IMR-90 (cell line): ENCODE measurements around the gene CCR8. TPM values are rescaled to one million over a fixed set of nuclear protein-coding genes. Genes with fewer than 3 reads are reported as not detected.
"Not testable (repeated sequence)": the region's sequence is repeated elsewhere in the genome, so short reads cannot be mapped to it uniquely, and the experiment has no call there.

Experiments
- ATAC-seq: fragments of 200-7000 bp; cut with Tn5 transposase; 2 replicates; pipeline ENCODE4 v1.9.1; 2020; ENCODE audit warnings: low read depth, mild to moderate bottlenecking, moderate library complexity
- BruUV-seq: library from RNA; stranded (reverse); fragments of 400-500 nt; replicated peaks from 2 replicates; lab custom pipeline; 2021; lab: Mats Ljungman, UMichigan
- CTCF ChIA-PET: fragments of 300-600 bp; formaldehyde crosslinking; extraction: SDS; loops from one replicate; lab custom pipeline; 2021; ENCODE audit warnings: antibody characterized with exemption; lab: Yijun Ruan, JAX
- POLR2A ChIA-PET: fragments of 300-600 bp; sonication (Branson Sonifier 250); formaldehyde crosslinking; loops from one replicate; lab custom pipeline; 2022; ENCODE audit warnings: antibody characterized with exemption; ENCODE audit not compliant: unreplicated experiment; lab: Charles Lee
- DNase-seq: peaks from one replicate; pipeline ENCODE4 v3.0.0; 2013
- H2AFZ ChIP-seq: replicated peaks from 2 replicates; pipeline ENCODE3; 2013; ENCODE audit warnings: low read length, mild to moderate bottlenecking; ENCODE audit not compliant: poor library complexity
- H2AK5ac ChIP-seq: 2 replicates; pipeline ENCODE4 v1.6.1; 2013; ENCODE audit warnings: low read depth, low read length, inconsistent platforms
- H2AK9ac ChIP-seq: replicated peaks from 2 replicates; pipeline ENCODE3; 2013; ENCODE audit warnings: mild to moderate bottlenecking, low read depth, low read length, moderate library complexity; ENCODE audit not compliant: poor library complexity
- H2BK120ac ChIP-seq: 2 replicates; pipeline ENCODE4 v1.6.1; 2013; ENCODE audit warnings: low read depth, low read length, inconsistent platforms
- H2BK15ac ChIP-seq: 3 replicates; pipeline ENCODE4 v1.6.1; 2013; ENCODE audit warnings: low read depth, low read length, inconsistent platforms
- H2BK20ac ChIP-seq: 2 replicates; pipeline ENCODE4 v1.6.1; 2013; ENCODE audit warnings: low read depth, mild to moderate bottlenecking, inconsistent platforms, low read length, moderate library complexity
- H2BK5ac ChIP-seq: 2 replicates; pipeline ENCODE4 v1.6.1; 2013; ENCODE audit warnings: mild to moderate bottlenecking, low read depth, low read length, inconsistent platforms; ENCODE audit not compliant: poor library complexity, severe bottlenecking
- H3K14ac ChIP-seq: replicated peaks from 2 replicates; pipeline ENCODE4 v1.6.1; 2013; ENCODE audit warnings: low read depth, low read length, inconsistent platforms
- H3K18ac ChIP-seq: 2 replicates; pipeline ENCODE4 v1.6.1; 2013; ENCODE audit warnings: low read depth, low read length, control low read depth
- H3K23ac ChIP-seq: 2 replicates; pipeline ENCODE4 v1.6.1; 2013; ENCODE audit warnings: low read depth, low read length, inconsistent platforms
- H3K27ac ChIP-seq: 2 replicates; pipeline ENCODE4 v1.5.1; 2013; ENCODE audit warnings: mild to moderate bottlenecking, control low read depth, low read length; ENCODE audit not compliant: insufficient read depth
- H3K27me3 ChIP-seq: 2 replicates; pipeline ENCODE4 v1.6.1; 2013; ENCODE audit warnings: low read length; ENCODE audit not compliant: control insufficient read depth, insufficient read depth
- H3K36me3 ChIP-seq: 2 replicates; pipeline ENCODE4 v1.6.1; 2013; ENCODE audit warnings: low read length, mixed read lengths; ENCODE audit not compliant: control insufficient read depth, insufficient read depth
- H3K4ac ChIP-seq: 2 replicates; pipeline ENCODE4 v1.6.1; 2013; ENCODE audit warnings: low read depth, low read length, inconsistent platforms
- H3K4me1 ChIP-seq: 2 replicates; pipeline ENCODE4 v1.6.1; 2013; ENCODE audit warnings: low read length, mixed read lengths; ENCODE audit not compliant: control insufficient read depth, insufficient read depth
- H3K4me2 ChIP-seq: 2 replicates; pipeline ENCODE4 v1.6.1; 2013; ENCODE audit warnings: low read depth, mild to moderate bottlenecking, control low read depth, low read length, moderate library complexity
- H3K4me3 ChIP-seq: 2 replicates; pipeline ENCODE4 v1.5.1; 2013; ENCODE audit warnings: low read depth, mild to moderate bottlenecking, control low read depth, low read length, moderate library complexity; ENCODE audit not compliant: insufficient read depth
- H3K56ac ChIP-seq: 2 replicates; pipeline ENCODE4 v1.6.1; 2013; ENCODE audit warnings: low read length, inconsistent platforms; ENCODE audit not compliant: insufficient read depth; ENCODE audit errors: extremely low read depth
- H3K79me1 ChIP-seq, 2 experiments: 2 replicates each; pipeline ENCODE4 v1.6.1; 2013; ENCODE audit warnings: low read length in 2 of 2, inconsistent platforms in 1 of 2, low read depth in 1 of 2
- H3K9ac ChIP-seq: 2 replicates; pipeline ENCODE4 v1.6.1; 2013; ENCODE audit warnings: low read depth, low read length, control low read depth
- H3K9me1 ChIP-seq: 2 replicates; pipeline ENCODE4 v1.6.1; 2013; ENCODE audit warnings: low read length, inconsistent platforms; ENCODE audit not compliant: insufficient read depth
- H3K9me3 ChIP-seq: 2 replicates; pipeline ENCODE4 v1.6.1; 2013; ENCODE audit warnings: low read length; ENCODE audit not compliant: control insufficient read depth, insufficient read depth
- H4K20me1 ChIP-seq: 2 replicates; pipeline ENCODE4 v1.6.1; 2013; ENCODE audit warnings: low read length, inconsistent platforms; ENCODE audit not compliant: insufficient read depth
- H4K5ac ChIP-seq: 2 replicates; pipeline ENCODE4 v1.6.1; 2013; ENCODE audit warnings: mild to moderate bottlenecking, low read depth, low read length, control low read depth
- H4K8ac ChIP-seq, 2 experiments: 2 replicates each; pipeline ENCODE4 v1.6.1; 2013; ENCODE audit warnings: low read depth in 2 of 2, low read length in 2 of 2, control low read depth in 1 of 2, inconsistent platforms in 1 of 2
- H4K91ac ChIP-seq: 2 replicates; pipeline ENCODE4 v1.6.1; 2013; ENCODE audit warnings: low read depth, low read length, inconsistent platforms; ENCODE audit not compliant: insufficient read depth
- MAFK ChIP-seq: IDR thresholded peaks from 2 replicates; pipeline ENCODE4 v1.6.1; 2012; ENCODE audit warnings: low read depth, low read length, improper control_type of control experiment
- WGBS, 2 experiments: methylation state at CpG; one replicate each; pipeline versions ENCODE4 v1.1.5 to v1.1.7; 2013; ENCODE audit warnings: missing lambda C conversion rate in 2 of 2; ENCODE audit not compliant: insufficient read length in 1 of 2; ENCODE audit errors: extremely low coverage in 2 of 2; 5-methylcytosine and 5-hydroxymethylcytosine counted together
- dilution Hi-C: fragments of 300-500 bp; cut with HindIII; formaldehyde crosslinking; loops from one replicate; pipeline ENCODE4 v1.14.3; 2018; ENCODE audit warnings: low sequenced_read_pairs; ENCODE audit not compliant: unreplicated experiment
- in situ Hi-C: fragments of 300-500 bp; cut with MboI; formaldehyde crosslinking; loops from 3 replicates; pipeline ENCODE4 v1.14.3; 2019; ENCODE audit warnings: low sequenced_read_pairs, inconsistent platforms, mixed read lengths
- intact Hi-C: fragments of 100-400 bp; cut with micrococcal nuclease; formaldehyde crosslinking; loops from 2 replicates; pipeline ENCODE4 v1.10.0; 2022
- polyA plus RNA-seq, 3 experiments: library from polyadenylated mRNA; depleted of rRNA; stranded (reverse); fragments of >200 nt; gene quantifications; 2 replicates each; pipeline ENCODE4 v1.2.3, GENCODE V29; 2012; ENCODE audit warnings: low replicate concordance in 1 of 3
- total RNA-seq: library from RNA; depleted of rRNA; stranded (reverse); fragments of >200 nt; gene quantifications from 2 replicates; pipeline ENCODE4 v1.2.3, GENCODE V29; 2012

The CCR8 gene
- total and polyA plus RNA-seq, 2 of the 4 experiments (the other 2 are of a cell fraction) = not detected

- no peaks in the 10 kb centered on the region for H3K36me3 ChIP-seq
- POLR2A ChIA-PET = no interaction called here
- CTCF ChIA-PET = no interaction called here
- WGBS, 2 experiments = 91% methylated on average over 2 of the region's 5 CpGs; no CpG with 5 or more reads in 1 of the 2 experiments
- H3K4me2 ChIP-seq = no peak overlapping the region
- H3K27ac ChIP-seq = no peak overlapping the region
- no peaks in the 10 kb centered on the region for H3K9me3 ChIP-seq
- no peaks in the 10 kb centered on the region for H3K79me1 ChIP-seq
- H2AK5ac ChIP-seq = no peak overlapping the region
- in situ Hi-C loops (no loop called here), dilution Hi-C loops (no loop called here), intact Hi-C loops (no loop called here)
- TF ChIP-seq MAFK = no peak
- no peak overlapping the region for H3K4ac ChIP-seq
- no peak overlapping the region for H3K18ac ChIP-seq
- H3K9me1 ChIP-seq = no peaks in the 10 kb centered on the region
- no peaks in the 10 kb centered on the region for H3K4me1 ChIP-seq
- H4K20me1 ChIP-seq = no peaks in the 10 kb centered on the region
- no peak overlapping the region for H2BK120ac ChIP-seq
- H2BK5ac ChIP-seq = no peak overlapping the region
- no TSS peak for BruUV-seq
- ATAC-seq = no peak
- no peak overlapping the region for H4K91ac ChIP-seq
- no peak overlapping the region for H2AK9ac ChIP-seq
- no peak overlapping the region for H4K5ac ChIP-seq
- no peak overlapping the region for H3K9ac ChIP-seq
- no peak overlapping the region for H2AFZ ChIP-seq
- H3K56ac ChIP-seq = no peak overlapping the region
- H2BK20ac ChIP-seq = no peak overlapping the region
- no peak overlapping the region for H4K8ac ChIP-seq
- no peak for DNase-seq
- H2BK15ac ChIP-seq = no peak overlapping the region
- no peak overlapping the region for H3K23ac ChIP-seq
- H3K14ac ChIP-seq = no peak overlapping the region
- no peak overlapping the region for H3K4me3 ChIP-seq
- H3K27me3 ChIP-seq = no peaks in the 10 kb centered on the region; the same call in 1 of the 2 replicates
Observed at GRCh38 chr3:39350714-39351113, 21.2 kb downstream of the CCR8 start.

- H3K56ac ChIP-seq, ATAC-seq, in situ Hi-C loops, H3K4me2 ChIP-seq, H3K4me1 ChIP-seq, H2AFZ ChIP-seq, H2BK5ac ChIP-seq, H3K27me3 ChIP-seq, dilution Hi-C loops, CTCF ChIA-PET, H3K9me1 ChIP-seq, BruUV-seq, H4K20me1 ChIP-seq, H3K79me1 ChIP-seq, H3K27ac ChIP-seq, H2BK120ac ChIP-seq, H3K14ac ChIP-seq, H3K9me3 ChIP-seq, H4K91ac ChIP-seq, H3K4ac ChIP-seq, H3K36me3 ChIP-seq, H4K8ac ChIP-seq, H4K5ac ChIP-seq, H2AK5ac ChIP-seq, H2BK15ac ChIP-seq, H3K18ac ChIP-seq, H3K9ac ChIP-seq, POLR2A ChIA-PET, DNase-seq, H3K4me3 ChIP-seq, H2BK20ac ChIP-seq, H2AK9ac ChIP-seq, intact Hi-C loops, H3K23ac ChIP-seq: not testable (repeated sequence)
- WGBS, 2 experiments = no CpG with 5 or more reads among the region's 2 CpGs
Observed at GRCh38 chr3:39351134-39351533, 21.6 kb downstream of the CCR8 start.
